GM21515 (cell line): ENCODE data around the gene ZSCAN26.
"Not testable (repeated sequence)": the region's sequence is repeated elsewhere in the genome, so short reads cannot be mapped to it uniquely, and the experiment has no call there.

Experiments
- ATAC-seq: cut with Tn5 transposase; IDR thresholded peaks from one replicate; pipeline ENCODE4 v1.9.1; 2021; ENCODE audit not compliant: unreplicated experiment

ZSCAN26 gene

GRCh38 chr6:28315628-28316027, 48.7 kb downstream of the ZSCAN26 start:
- ATAC-seq: no peak

GRCh38 chr6:28317866-28318265, 50.9 kb downstream of the ZSCAN26 start:
- not testable (repeated sequence) for ATAC-seq

- ATAC-seq: no peak
These were observed 55.7 kb downstream of the ZSCAN26 start for GRCh38 chr6:28322661-28323060.

- ATAC-seq: no peak
These were observed 57.0 kb downstream of the ZSCAN26 start for GRCh38 chr6:28323813-28324424.

GRCh38 chr6:28326371-28326948, 59.5 kb downstream of the ZSCAN26 start:
- no peak for ATAC-seq
